Suprapubic skin (tissue), 4 donors: ENCODE data around the gene SYT8.

ENCODE experiments used
- EP300 ChIP-seq: sonication (generic); formaldehyde crosslinking; IDR thresholded peaks from one replicate; pipeline ENCODE4 v1.6.1; 2017; ENCODE audit warnings: antibody characterized with exemption
- POLR2A ChIP-seq, 2 donors: fragments of 450-650 bp; IDR thresholded peaks; one replicate each; pipeline ENCODE4 v1.6.1; 2017; ENCODE audit warnings: antibody characterized with exemption in 2 of 2, mild to moderate bottlenecking in 2 of 2, moderate library complexity in 2 of 2
- POLR2AphosphoS5 ChIP-seq, 3 donors: sonication (generic); formaldehyde crosslinking; IDR thresholded peaks; one replicate each; pipeline ENCODE4 v1.6.1; 2017; ENCODE audit warnings: antibody characterized with exemption in 3 of 3
- TF ChIP-seq, protein P1 (sequence below), 2 donors: fragments of 200-600 bp in 1 of 2; fragments of 450-650 bp in 1 of 2; sonication (generic) in 1 of 2; IDR thresholded peaks; one replicate each; pipeline ENCODE4 v1.5.1; 2016 to 2019; ENCODE audit warnings: antibody characterized with exemption in 2 of 2, mild to moderate bottlenecking in 1 of 2, moderate library complexity in 1 of 2

DNA sequence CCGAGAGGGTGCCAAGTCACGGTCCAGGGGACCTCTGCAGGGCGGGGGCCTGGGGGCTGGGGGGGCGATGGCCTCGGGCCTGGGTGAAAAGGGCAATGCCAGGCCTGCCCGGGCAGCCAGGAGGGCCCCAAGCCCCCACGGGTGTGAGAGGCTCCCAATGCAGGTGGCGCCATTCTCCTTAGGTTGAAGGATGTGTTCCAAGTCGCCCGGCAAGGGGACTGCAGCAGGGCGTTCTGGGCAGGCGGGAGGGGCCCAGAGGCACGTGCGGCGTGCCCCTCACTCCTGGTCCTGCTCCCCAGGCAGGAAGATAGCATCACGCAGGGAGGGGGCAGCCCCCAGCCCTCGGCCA is 3.3 kb downstream of the SYT8 start:
- TF ChIP-seq, protein P1, sequence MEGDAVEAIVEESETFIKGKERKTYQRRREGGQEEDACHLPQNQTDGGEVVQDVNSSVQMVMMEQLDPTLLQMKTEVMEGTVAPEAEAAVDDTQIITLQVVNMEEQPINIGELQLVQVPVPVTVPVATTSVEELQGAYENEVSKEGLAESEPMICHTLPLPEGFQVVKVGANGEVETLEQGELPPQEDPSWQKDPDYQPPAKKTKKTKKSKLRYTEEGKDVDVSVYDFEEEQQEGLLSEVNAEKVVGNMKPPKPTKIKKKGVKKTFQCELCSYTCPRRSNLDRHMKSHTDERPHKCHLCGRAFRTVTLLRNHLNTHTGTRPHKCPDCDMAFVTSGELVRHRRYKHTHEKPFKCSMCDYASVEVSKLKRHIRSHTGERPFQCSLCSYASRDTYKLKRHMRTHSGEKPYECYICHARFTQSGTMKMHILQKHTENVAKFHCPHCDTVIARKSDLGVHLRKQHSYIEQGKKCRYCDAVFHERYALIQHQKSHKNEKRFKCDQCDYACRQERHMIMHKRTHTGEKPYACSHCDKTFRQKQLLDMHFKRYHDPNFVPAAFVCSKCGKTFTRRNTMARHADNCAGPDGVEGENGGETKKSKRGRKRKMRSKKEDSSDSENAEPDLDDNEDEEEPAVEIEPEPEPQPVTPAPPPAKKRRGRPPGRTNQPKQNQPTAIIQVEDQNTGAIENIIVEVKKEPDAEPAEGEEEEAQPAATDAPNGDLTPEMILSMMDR (IDR thresholded peaks at IDR 0.05) = no peak
- no peak for TF ChIP-seq POLR2A (IDR thresholded peaks at IDR 0.05)
- no peak for TF ChIP-seq EP300
- no peak for TF ChIP-seq POLR2AphosphoS5 (IDR thresholded peaks at IDR 0.05)
